Mesendoderm (in vitro differentiated cells): Measurements from ENCODE around the gene AMMECR1L.

ENCODE experiments used
- DNase-seq: peaks from one replicate; pipeline ENCODE4 v3.0.0; 2013
- H2AK5ac ChIP-seq: 2 replicates; pipeline ENCODE4 v1.6.1; 2013; ENCODE audit warnings: low read length, inconsistent platforms
- H2BK120ac ChIP-seq: 2 replicates; pipeline ENCODE4 v1.6.1; 2013; ENCODE audit warnings: low read depth, mild to moderate bottlenecking, low read length, moderate library complexity, mixed read lengths
- H2BK15ac ChIP-seq: replicated peaks from 2 replicates; pipeline ENCODE4 v1.6.1; 2013; ENCODE audit warnings: low read depth, mild to moderate bottlenecking, moderate library complexity
- H2BK5ac ChIP-seq: 2 replicates; pipeline ENCODE4 v1.6.1; 2013; ENCODE audit warnings: low read length, inconsistent platforms
- H3K18ac ChIP-seq: 2 replicates; pipeline ENCODE4 v1.6.1; 2013; ENCODE audit warnings: mild to moderate bottlenecking, low read length, mixed read lengths
- H3K23ac ChIP-seq: one replicate; pipeline ENCODE4 v1.6.1; 2013; ENCODE audit warnings: low read length
- H3K27ac ChIP-seq: 2 replicates; pipeline ENCODE4 v1.5.1; 2013; ENCODE audit warnings: low read depth, mild to moderate bottlenecking, inconsistent platforms, low read length, moderate library complexity
- H3K27me3 ChIP-seq: 2 replicates; pipeline ENCODE4 v1.6.1; 2013; ENCODE audit warnings: low read length, control low read depth, mild to moderate bottlenecking, inconsistent platforms; ENCODE audit not compliant: insufficient read depth, poor library complexity
- H3K36me3 ChIP-seq: 2 replicates; pipeline ENCODE4 v1.6.1; 2013; ENCODE audit warnings: low read length, inconsistent platforms; ENCODE audit not compliant: control insufficient read depth, insufficient read depth
- H3K4ac ChIP-seq: one replicate; pipeline ENCODE4 v1.6.1; 2013; ENCODE audit warnings: low read depth, mild to moderate bottlenecking, low read length, moderate library complexity
- H3K4me1 ChIP-seq: 2 replicates; pipeline ENCODE4 v1.6.1; 2013; ENCODE audit warnings: low read depth, low read length, inconsistent platforms; ENCODE audit not compliant: control insufficient read depth
- H3K4me2 ChIP-seq: 2 replicates; pipeline ENCODE4 v1.6.1; 2013; ENCODE audit warnings: low read length
- H3K4me3 ChIP-seq: 2 replicates; pipeline ENCODE4 v1.5.1; 2013; ENCODE audit warnings: mild to moderate bottlenecking, low read length
- H3K56ac ChIP-seq: one replicate; pipeline ENCODE4 v1.6.1; 2013; ENCODE audit warnings: low read length
- H3K79me1 ChIP-seq: 2 replicates; pipeline ENCODE4 v1.6.1; 2013; ENCODE audit warnings: low read length, inconsistent platforms
- H3K79me2 ChIP-seq: 2 replicates; pipeline ENCODE4 v1.6.1; 2013; ENCODE audit warnings: mild to moderate bottlenecking, low read length; ENCODE audit not compliant: control insufficient read depth, insufficient read depth
- H3K9ac ChIP-seq: 2 replicates; pipeline ENCODE4 v1.6.1; 2013; ENCODE audit warnings: low read length, inconsistent platforms
- H4K5ac ChIP-seq: one replicate; pipeline ENCODE4 v1.6.1; 2013; ENCODE audit warnings: low read length
- H4K8ac ChIP-seq: one replicate; pipeline ENCODE4 v1.6.1; 2013; ENCODE audit warnings: low read depth, mild to moderate bottlenecking, control low read depth, low read length, moderate library complexity
- WGBS: extraction: QIAGEN DNeasy Blood & Tissue Kit; methylation state at CpG from one replicate; pipeline ENCODE4 v1.1.7; 2013; ENCODE audit warnings: low lambda C conversion rate, missing lambda C conversion rate; ENCODE audit not compliant: insufficient coverage; ENCODE audit errors: extremely low coverage; 5-methylcytosine and 5-hydroxymethylcytosine counted together

AMMECR1L gene

DNA sequence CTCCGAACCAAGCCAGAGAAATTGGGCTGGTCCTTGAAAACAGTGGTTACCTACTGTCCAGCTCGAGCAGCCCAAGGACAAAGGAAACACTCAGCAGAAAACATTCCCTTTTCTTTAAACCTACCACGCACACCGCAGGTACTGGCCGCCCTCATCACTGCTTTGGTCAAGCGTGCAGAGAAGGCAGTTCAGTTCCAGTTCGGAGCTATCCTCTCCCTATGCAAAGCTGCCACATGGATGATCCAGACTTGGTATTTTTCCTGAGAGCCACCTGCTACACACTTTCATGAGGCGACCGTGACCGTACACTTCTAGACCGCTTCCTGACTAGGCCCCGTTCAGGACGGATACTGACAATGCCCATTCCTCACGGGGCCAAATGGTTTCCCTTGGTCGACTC, 23.5 kb downstream of the AMMECR1L start:
- Histone ChIP-seq H3K4me2 (no peak overlapping the region), H3K79me2 (peaks cover 6% of the 10 kb centered on the region), H3K27ac (no peak overlapping the region), H3K36me3 (peaks cover 8% of the 10 kb centered on the region), H4K5ac (no peak overlapping the region), H3K23ac (no peak overlapping the region), H3K18ac (no peak overlapping the region), H2BK5ac (no peak overlapping the region), H3K79me1 (peaks cover 5% of the 10 kb centered on the region), H3K4ac (no peak overlapping the region), H3K9ac (no peak overlapping the region), H2AK5ac (no peak overlapping the region), H3K56ac (no peak overlapping the region), H4K8ac (no peak overlapping the region), H3K4me3 (no peak overlapping the region), H2BK120ac (no peak overlapping the region), H3K27me3 (no peaks in the 10 kb centered on the region), H3K4me1 (peaks cover 5% of the 10 kb centered on the region), H2BK15ac (no peak overlapping the region)
- WGBS = no CpG with 5 or more reads among the region's 15 CpGs
- no peak for DNase-seq

DNA sequence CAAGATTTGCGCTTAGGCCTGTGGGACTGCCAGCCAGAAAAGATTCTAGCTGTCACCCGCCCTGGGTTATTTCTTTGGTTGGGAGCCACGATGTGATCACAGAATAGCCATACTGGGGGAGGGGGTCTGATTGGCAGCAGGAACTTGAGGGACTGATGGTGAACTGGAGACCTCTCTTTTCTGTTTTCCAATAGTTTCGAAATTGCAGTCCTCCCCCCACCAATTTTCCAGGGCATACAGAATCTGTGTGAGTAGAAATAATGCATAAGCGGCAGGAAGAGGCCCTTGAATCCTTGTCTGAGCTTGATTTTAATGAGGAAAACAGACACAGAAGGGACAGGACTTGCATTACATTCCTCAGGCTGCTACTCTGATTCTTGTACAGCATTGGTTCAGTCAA, 25.6 kb downstream of the AMMECR1L start:
- Histone ChIP-seq H3K23ac (no peak overlapping the region), H3K27me3 (no peaks in the 10 kb centered on the region), H3K79me2 (peaks cover 24% of the 10 kb centered on the region), H3K9ac (no peak overlapping the region), H2BK15ac (no peak overlapping the region), H4K8ac (no peak overlapping the region), H3K79me1 (peaks cover 2% of the 10 kb centered on the region), H3K27ac (no peak overlapping the region), H3K56ac (no peak overlapping the region), H3K4me2 (no peak overlapping the region), H3K36me3 (peaks cover 4% of the 10 kb centered on the region), H3K4me1 (peaks cover 5% of the 10 kb centered on the region), H2BK120ac (no peak overlapping the region), H3K18ac (no peak overlapping the region), H3K4ac (no peak overlapping the region), H2AK5ac (no peak overlapping the region), H2BK5ac (no peak overlapping the region), H3K4me3 (no peak overlapping the region), H4K5ac (no peak overlapping the region)
- WGBS = no CpG with 5 or more reads among the region's 5 CpGs
- peak; percentile 20 for DNase-seq

DNA sequence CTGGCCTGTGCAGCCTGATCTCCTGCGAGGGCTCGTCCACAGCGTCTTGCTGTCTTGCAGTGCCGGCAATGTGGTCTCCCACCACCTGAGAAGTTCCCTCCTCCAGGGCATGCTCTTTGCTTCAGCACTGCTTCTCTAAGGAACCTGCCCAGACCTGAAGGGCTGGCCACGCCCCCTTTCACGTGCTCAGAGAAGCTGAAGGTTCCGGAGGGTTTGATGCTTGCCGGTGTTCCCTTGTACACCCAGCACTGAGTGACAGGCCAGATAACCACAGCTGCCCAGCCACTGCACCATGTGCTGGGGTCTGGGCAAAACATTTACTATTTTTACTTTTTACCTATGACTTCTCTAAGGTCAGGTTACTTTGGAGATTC, 26.1 kb downstream of the AMMECR1L start:
- peak; percentile 94 for DNase-seq
- Histone ChIP-seq H3K4me1 (peaks cover 5% of the 10 kb centered on the region), H3K4me3 (no peak overlapping the region), H2BK5ac (no peak overlapping the region), H2BK15ac (no peak overlapping the region), H3K4me2 (no peak overlapping the region), H3K36me3 (peaks cover 3% of the 10 kb centered on the region), H3K79me2 (peaks cover 25% of the 10 kb centered on the region), H3K79me1 (peaks cover 2% of the 10 kb centered on the region), H3K23ac (no peak overlapping the region), H4K8ac (no peak overlapping the region), H4K5ac (no peak overlapping the region), H3K56ac (no peak overlapping the region), H3K4ac (no peak overlapping the region), H3K27ac (no peak overlapping the region), H2AK5ac (no peak overlapping the region), H3K9ac (no peak overlapping the region), H3K27me3 (no peaks in the 10 kb centered on the region), H2BK120ac (no peak overlapping the region), H3K18ac (no peak overlapping the region)
- WGBS = no CpG with 5 or more reads among the region's 8 CpGs

DNA sequence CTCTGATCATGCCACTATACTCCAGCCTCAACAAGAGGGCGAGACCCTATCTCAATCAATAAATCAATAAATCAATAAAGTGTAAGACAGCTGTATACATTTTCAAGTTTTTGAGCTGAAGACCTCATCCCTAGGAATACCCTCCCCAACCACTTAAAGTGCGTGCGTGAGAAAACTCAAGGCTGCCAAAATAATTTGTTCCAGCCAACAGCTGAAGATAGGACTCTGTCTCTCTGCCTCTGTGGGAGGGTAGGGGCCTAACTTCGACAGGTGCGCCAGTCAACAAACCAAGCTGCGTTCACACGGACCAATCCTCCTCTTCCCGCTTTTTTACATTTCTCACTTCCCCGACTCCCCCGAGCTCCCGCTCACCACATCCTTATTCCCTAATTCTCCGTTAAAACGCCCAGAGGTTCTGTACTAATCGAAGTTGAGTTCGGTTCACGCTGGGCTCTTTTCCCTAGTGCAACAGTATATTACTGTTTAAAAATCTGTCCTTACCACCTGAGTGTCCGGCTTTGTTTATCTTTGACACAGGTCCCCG, 28.4 kb downstream of the AMMECR1L start:
- H3K23ac ChIP-seq = no peak overlapping the region
- no peak overlapping the region for H3K4ac ChIP-seq
- no peak overlapping the region for H4K8ac ChIP-seq
- H4K5ac ChIP-seq = no peak overlapping the region
- DNase-seq = peak; percentile 46
- H2BK120ac ChIP-seq = no peak overlapping the region
- H2AK5ac ChIP-seq = no peak overlapping the region
- WGBS = no CpG with 5 or more reads among the region's 18 CpGs
- peak overlapping the region; percentile 41 for H3K18ac ChIP-seq
- H2BK5ac ChIP-seq = no peak overlapping the region
- peak overlapping the region; percentile 77 for H3K4me2 ChIP-seq
- H3K4me1 ChIP-seq = peaks cover 5% of the 10 kb centered on the region
- peak overlapping the region; percentile 98 for H3K9ac ChIP-seq
- peak overlapping the region; percentile 99 for H3K56ac ChIP-seq
- peak overlapping the region; percentile 97 for H3K4me3 ChIP-seq
- peaks cover under 1% of the 10 kb centered on the region for H3K36me3 ChIP-seq
- H2BK15ac ChIP-seq = no peak overlapping the region
- peaks cover 44% of the 10 kb centered on the region for H3K79me2 ChIP-seq
- H3K27me3 ChIP-seq = no peaks in the 10 kb centered on the region
- no peak overlapping the region for H3K27ac ChIP-seq
- peaks cover 14% of the 10 kb centered on the region for H3K79me1 ChIP-seq

DNA sequence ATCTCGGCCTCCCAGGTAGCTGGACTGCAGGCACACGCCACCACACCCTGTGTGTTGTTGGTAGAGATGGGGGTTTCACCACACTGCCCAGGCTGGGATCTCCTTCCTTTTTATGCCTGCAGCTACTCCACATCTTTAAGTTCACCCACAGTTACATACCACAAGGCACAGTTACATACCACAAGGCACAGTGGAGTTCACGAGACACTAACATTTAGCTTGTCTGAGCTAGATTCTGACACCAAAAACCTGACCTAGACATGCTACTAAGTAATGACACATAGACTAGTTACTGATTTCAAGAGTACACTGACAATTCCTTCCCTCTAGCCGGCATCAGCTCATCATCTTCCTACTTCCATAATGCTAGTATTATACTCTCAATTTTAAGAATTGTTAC, 32.1 kb downstream of the AMMECR1L start:
- WGBS = no CpG with 5 or more reads among the region's 4 CpGs
- Histone ChIP-seq H3K36me3 (peaks cover 3% of the 10 kb centered on the region), H2BK15ac (no peak overlapping the region), H3K79me2 (peaks cover 46% of the 10 kb centered on the region), H2BK5ac (no peak overlapping the region), H2BK120ac (no peak overlapping the region), H3K79me1 (peaks cover 17% of the 10 kb centered on the region), H3K56ac (no peak overlapping the region), H3K4me2 (no peak overlapping the region), H3K18ac (no peak overlapping the region), H3K4ac (no peak overlapping the region), H3K27ac (no peak overlapping the region), H3K4me1 (no peaks in the 10 kb centered on the region), H2AK5ac (no peak overlapping the region), H3K9ac (no peak overlapping the region), H3K23ac (no peak overlapping the region), H3K27me3 (no peaks in the 10 kb centered on the region), H3K4me3 (no peak overlapping the region), H4K8ac (no peak overlapping the region), H4K5ac (no peak overlapping the region)
- no peak for DNase-seq

DNA sequence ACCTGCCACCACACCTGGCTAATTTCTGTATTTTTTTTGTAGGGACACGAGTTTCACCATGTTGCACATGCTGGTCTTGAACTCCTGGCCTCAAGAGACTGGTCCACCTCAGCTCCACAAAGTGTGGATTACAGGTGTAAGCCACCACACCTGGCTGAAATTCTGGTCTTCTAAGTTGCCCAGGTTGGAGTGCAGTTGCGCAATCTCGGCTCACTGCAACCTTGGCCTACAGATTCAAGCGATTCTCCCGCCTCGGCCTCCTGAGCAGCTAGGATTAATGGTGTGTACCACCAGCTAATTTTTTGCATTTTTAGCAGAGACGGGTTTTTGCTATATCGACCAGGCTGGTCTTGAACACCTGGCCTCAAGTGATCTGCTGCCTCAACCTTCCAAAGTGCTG, 33.4 kb downstream of the AMMECR1L start:
- H3K18ac ChIP-seq = no peak overlapping the region
- no peak overlapping the region for H3K27ac ChIP-seq
- peaks cover 42% of the 10 kb centered on the region for H3K79me2 ChIP-seq
- H3K36me3 ChIP-seq = peaks cover 5% of the 10 kb centered on the region
- no peaks in the 10 kb centered on the region for H3K27me3 ChIP-seq
- no peak overlapping the region for H3K4ac ChIP-seq
- no peak overlapping the region for H4K5ac ChIP-seq
- DNase-seq = no peak
- no peak overlapping the region for H4K8ac ChIP-seq
- no peak overlapping the region for H3K4me2 ChIP-seq
- peaks cover 17% of the 10 kb centered on the region for H3K79me1 ChIP-seq
- no peak overlapping the region for H2BK120ac ChIP-seq
- no peak overlapping the region for H3K4me3 ChIP-seq
- no peak overlapping the region for H2BK15ac ChIP-seq
- H3K23ac ChIP-seq = no peak overlapping the region
- no peaks in the 10 kb centered on the region for H3K4me1 ChIP-seq
- no peak overlapping the region for H3K56ac ChIP-seq
- no CpG with 5 or more reads among the region's 8 CpGs for WGBS
- no peak overlapping the region for H2AK5ac ChIP-seq
- H2BK5ac ChIP-seq = no peak overlapping the region
- no peak overlapping the region for H3K9ac ChIP-seq
